DMS53 treated with DMSO at 0.1 percent for 48 hours (cell line): Measurements from ENCODE around the gene PSMD1.
"Not testable (repeated sequence)": the region's sequence is repeated elsewhere in the genome, so short reads cannot be mapped to it uniquely, and the experiment has no call there.

Experiments
- DNase-seq: peaks from one replicate; lab custom pipeline; 2025; ENCODE audit not compliant: unreplicated experiment; lab: John Stamatoyannopoulos, UW

Gene PSMD1

GRCh38 chr2:231052494-231053451, 3.9 kb upstream of the PSMD1 start:
- peak; percentile 58 for DNase-seq

DNA sequence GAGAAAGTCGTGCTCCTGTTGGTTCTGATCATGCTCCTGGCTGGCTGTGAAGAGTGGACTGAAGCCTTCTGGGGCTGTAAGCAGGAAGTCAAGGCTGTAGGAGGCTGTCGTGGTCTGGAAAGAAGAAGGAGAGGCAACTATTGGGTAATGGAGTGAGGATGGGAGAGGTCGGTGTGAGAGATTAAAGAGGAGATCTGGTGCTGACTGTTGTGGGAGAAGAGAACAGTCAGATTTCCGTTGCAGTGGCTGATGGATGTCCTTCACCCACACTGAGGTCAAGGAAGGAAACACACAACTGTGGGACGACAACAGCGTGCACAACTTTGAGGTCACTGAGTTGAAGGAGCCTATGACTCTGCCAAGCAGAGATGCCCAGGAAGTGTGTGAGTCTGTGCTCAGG, 2.8 kb upstream of the PSMD1 start:
- DNase-seq: no peak

DNA sequence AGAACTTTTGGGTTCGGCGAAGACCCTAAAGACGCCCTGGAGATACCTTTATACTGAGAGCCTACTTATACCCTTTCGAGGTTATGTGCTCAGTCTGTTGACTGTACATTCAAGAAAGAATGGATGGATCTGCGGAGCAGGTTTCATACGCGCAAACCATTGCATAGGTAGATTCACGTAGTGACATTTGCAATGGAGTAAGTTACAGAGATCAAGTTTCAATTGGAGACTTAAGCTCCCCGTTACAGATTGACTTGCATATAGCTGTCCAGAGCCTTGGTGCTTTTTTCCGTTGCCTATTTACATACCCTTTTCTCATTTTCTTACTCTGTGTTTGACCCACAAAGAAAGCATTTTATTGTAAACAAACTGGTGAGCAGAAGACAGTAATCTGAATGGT, 923 bp downstream of the PSMD1 start:
- no peak for DNase-seq

- DNase-seq: no peak
These were observed 2.3 kb downstream of the PSMD1 start for GRCh38 chr2:231058761-231059550.

DNA sequence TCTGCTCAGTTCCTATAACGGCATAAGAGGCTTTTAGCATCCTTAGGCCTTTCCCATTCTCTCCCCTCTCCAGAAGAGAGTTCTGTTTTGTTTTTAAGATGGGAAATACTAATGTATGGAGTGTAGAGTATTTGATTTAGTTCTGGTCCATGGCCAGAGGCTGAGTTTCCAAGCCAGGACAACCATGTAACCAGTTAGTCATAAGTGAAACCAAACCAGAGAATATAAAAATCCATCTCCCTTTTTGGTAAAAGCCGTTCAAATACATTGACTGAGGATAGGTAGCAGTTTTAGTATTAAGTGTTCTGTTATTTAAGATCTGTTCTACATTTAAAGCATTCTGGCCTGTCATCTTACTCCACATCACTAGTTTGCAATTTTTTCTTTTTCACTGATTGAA, 3.1 kb downstream of the PSMD1 start:
- no peak for DNase-seq

- DNase-seq: no peak
These were observed 6.1 kb downstream of the PSMD1 start for GRCh38 chr2:231062776-231063175.

GRCh38 chr2:231063347-231063746, 6.7 kb downstream of the PSMD1 start:
- DNase-seq: no peak

DNA sequence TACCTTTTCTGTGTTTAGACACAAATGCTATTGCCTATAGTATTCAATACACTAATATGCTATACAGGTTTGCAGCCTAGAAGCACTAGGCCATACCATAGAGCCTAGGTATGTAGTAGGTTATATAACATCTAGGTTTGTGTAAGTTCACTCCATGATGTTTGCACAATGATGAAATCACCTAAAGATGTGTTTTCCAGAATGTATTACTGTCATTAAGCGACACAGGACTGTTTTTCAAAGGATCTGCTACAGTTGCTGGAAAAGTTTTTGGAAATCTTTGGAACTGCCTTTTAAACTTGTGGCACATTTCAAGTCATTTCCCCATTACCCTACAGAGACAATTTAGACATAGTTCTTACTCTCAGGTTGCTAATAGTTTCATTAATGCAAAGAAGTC, 9.3 kb downstream of the PSMD1 start:
- no peak for DNase-seq

DNA sequence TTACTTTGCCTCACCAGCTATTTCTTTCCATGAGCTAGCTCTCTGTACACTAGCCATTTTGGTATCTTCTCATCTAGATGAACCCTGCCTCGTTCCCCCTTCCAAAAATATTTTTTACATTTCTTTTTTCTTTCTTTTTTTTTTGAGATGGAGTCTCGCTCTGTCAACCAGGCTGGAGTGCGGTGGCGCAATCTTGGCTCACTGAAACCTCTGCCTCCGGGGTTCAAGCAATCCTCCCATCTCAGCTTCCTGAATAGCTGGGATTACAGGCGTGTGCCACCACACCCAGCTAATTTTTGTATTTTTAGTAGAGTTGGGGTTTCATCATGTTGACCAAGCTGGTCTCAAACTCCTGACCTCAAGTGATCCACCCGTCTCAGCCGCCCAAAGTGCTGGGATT, 10.9 kb downstream of the PSMD1 start:
- not testable (repeated sequence) for DNase-seq

DNA sequence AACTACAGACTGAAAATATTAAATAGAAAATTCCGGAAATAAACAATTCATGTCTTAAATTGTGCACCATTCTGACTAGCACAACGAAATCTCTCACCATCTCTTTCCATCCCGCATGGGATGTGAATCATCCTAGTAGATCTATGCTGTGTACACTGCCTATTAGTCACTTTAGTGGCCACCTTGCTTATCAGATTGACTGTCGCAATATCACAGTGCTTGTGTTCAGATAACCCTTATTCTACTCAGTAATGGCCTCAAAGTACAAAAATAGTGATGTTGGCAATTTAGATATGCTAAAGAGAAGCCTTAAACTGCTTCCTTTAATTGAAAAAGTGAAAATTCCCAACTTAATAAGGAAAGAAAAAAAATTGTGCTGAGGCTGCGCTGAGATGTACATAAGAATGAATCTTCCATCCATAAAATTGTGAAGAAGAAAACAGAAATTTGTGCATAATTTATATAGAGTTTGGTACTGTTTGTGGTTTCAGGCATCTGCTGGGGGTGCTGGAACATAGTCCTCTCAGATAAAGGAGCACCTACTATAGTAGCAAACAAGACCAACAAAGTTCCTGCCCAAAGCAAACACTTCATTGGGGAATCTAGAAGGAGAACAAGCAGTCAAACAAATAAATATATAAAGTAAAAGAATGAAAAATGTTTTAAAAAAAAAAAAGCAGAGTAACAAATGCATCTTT, 12.0 kb downstream of the PSMD1 start:
- no peak for DNase-seq

GRCh38 chr2:231069379-231070054, 12.8 kb downstream of the PSMD1 start:
- no peak for DNase-seq

GRCh38 chr2:231084565-231084964, 27.9 kb downstream of the PSMD1 start:
- DNase-seq: no peak

DNA sequence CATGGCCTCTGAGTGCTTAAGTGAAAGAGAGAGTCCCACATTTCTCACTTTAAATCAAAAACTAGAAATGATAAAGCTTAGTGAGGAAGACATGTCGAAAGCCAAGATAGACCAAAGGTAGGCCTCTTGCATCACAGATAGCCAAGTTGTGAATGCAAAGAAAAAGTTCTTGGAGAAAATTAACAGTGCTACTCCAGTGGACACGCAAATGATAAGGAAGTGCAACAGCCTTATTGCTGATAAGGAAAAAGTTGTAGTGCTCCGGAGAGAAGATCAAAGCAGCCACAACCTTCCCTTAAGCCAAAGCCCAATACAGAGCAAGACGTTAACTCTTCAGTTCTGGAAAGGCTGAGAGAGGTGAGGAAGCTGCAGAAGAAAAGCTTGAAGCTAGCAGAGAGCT, 32.1 kb downstream of the PSMD1 start:
- DNase-seq: no peak

DNA sequence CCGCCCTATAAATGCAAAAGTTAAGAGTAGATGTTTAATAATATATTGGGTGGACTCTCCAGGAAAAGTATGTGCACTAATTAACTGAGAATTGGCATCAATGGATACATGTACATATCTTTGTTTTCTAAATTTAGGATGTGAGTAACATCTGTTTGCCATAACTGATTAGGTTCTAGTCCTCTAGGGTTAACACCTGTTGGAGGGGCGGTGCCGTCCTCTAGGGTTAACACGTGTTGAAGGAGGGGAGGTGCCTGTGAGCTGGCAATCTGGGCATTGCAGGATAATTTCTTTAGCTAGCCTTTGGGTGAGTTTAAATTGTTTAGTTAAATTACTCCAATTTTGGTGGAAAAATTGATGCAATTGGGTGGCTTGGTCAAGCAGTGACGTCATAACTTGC, 37.3 kb downstream of the PSMD1 start:
- DNase-seq: no peak

DNA sequence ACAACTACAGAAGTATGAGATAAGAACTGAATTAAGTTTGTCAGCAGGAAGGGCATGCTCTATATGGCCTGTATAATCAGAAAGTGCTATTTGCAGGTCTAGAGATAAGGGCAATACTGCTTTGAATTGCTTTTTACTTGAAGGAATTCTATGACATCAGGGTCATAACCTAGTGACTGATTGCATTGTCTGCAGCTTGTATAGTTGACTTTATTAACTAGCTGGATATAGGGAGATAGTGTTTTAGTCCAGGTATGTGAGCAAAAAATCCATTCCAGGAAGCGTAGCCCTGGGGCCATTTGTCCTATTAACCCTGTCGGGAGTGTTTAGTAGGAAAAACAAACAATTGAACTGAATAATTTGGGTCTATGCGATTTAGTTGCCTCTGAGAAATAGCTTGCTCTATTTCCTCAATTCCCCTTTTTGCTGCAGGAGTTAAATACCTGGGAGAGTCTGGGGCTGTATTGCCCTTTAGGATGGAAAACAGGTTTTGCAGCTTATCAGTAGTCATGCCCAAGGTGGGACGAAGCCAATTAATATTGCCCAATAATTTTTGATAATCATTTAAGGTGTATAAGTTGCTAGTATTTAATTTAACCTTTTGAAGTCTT, 38.2 kb downstream of the PSMD1 start:
- DNase-seq: no peak

DNA sequence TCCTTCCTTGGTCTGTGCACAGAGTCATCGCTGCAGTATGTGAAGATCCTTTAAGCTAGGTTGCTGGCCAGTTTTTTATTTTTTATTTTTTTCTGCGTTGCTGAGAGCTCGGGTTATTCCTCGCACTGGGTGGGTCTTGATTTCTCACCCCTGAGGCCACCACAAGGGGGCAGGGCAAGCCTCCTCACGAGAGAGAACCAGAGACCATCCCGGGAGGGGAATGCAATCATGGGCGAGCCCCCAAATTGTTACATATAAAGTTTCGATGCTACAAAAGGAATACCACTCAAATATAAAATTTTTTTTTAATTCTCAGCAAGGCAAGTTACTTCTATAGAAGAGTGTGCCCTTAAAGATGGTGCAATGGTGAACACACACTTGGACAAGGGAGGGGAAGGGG, 43.3 kb downstream of the PSMD1 start:
- no peak for DNase-seq

DNA sequence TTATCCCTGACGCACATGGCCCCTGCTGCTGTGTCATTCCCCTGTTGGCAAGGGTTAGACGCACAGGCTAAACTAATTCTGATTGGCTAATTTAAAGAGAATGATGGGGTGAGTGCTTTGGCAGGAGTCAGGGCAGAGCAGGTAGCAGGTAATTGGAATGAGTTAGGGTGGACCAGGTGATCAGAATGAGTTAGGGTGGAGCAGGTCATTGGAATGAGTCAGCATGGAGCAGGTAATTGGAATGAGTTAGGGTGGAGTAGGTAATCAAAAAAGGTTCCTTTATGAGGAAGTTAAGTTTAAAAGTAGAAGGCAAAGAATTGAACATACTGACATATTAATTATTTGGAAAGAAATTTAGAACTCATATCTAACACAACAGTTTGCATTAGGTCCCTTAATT, 43.7 kb downstream of the PSMD1 start:
- not testable (repeated sequence) for DNase-seq

DNA sequence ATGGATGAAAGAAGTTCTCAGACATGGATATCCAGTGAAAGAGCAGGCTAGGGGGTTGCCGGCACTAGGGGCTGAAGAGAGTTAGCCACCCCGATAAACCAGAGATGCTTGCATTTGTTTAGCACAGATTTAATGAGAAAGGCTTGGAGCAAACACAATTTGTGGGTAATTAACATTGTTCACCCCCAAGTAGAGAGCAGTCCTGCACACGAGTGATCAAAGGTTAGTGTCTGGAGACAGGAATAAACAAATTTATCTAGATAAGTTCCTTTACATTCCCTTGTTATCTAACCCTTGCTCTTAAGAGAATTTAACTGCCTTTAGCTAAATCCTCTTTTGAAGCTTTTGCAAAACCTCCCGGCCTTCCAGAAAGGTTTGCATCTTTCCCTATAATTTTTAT, 44.3 kb downstream of the PSMD1 start:
- no peak for DNase-seq

GRCh38 chr2:231102772-231103171, 46.1 kb downstream of the PSMD1 start:
- no peak for DNase-seq

DNA sequence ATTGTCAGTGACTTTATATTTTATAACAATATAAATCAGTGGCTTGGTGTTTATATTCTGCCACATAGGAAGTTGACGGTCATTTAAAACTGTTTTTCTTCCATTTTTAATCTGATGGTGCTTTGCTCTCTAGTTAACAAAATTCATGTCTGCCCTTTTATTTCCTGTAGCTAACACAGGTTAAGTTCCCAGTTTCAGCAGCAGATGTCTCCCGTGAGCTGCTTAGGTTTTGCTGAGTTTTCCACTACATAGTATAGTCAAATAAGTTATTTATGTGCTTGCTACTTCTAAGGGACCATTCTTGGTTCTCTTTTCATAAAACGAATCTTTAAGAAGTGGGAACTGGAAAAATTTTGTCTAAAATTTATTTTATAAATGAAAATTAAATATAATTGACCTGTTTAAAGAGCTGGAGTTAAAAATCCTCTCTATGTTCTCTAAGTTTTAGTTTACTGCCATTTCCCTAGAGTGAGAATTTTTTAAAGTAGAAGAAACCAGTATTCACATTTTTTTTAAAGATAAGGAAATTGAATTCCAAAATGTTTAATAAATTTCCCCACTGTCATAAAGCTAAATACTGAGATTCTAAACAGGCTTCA, 47.5 kb downstream of the PSMD1 start:
- peak; percentile 23 for DNase-seq
